OCI-LY3 (cell line): Measurements from ENCODE around the gene PNISR.

ENCODE experiments used
- H2AFZ ChIP-seq: fragments of 200-600, 300-600 bp; shearing (Covaris generic); 2 replicates; pipeline ENCODE4 v1.6.0; 2014; ENCODE audit warnings: antibody characterized with exemption, low read depth, low read length
- H3K27ac ChIP-seq: fragments of 200-600, 300-600 bp; sonication (generic); 2 replicates; pipeline ENCODE4 v1.5.1; 2014; ENCODE audit warnings: mild to moderate bottlenecking, low read length, moderate library complexity, mixed read lengths
- H3K27me3 ChIP-seq: fragments of 200-600, 300-600 bp; sonication (generic); 2 replicates; pipeline ENCODE4 v1.6.1; 2014; ENCODE audit warnings: low read depth, low read length, mixed read lengths
- H3K36me3 ChIP-seq: fragments of 200-600, 300-600 bp; sonication (generic); replicated peaks from 2 replicates; pipeline ENCODE3; 2014; ENCODE audit warnings: low read depth, low read length, mixed read lengths
- H3K4me1 ChIP-seq: fragments of 300-600, 200-600 bp; sonication (generic); 2 replicates; pipeline ENCODE4 v1.6.1; 2014; ENCODE audit warnings: low read length, mixed read lengths
- H3K4me2 ChIP-seq: fragments of 200-600, 300-600 bp; sonication (generic); 2 replicates; pipeline ENCODE4 v1.6.1; 2014; ENCODE audit warnings: low read length, mixed read lengths
- H3K4me3 ChIP-seq: fragments of 300-600, 200-600 bp; sonication (generic); 2 replicates; pipeline ENCODE4 v1.5.1; 2014; ENCODE audit warnings: antibody characterized with exemption, mild to moderate bottlenecking, low read length, moderate library complexity
- H3K79me2 ChIP-seq: fragments of 300-600, 200-600 bp; shearing (Covaris generic); 2 replicates; pipeline ENCODE4 v1.6.1; 2014; ENCODE audit warnings: mild to moderate bottlenecking, low read length, mixed read lengths
- H3K9ac ChIP-seq: fragments of 300-600, 200-600 bp; shearing (Covaris generic); 2 replicates; pipeline ENCODE4 v1.6.0; 2014; ENCODE audit warnings: mild to moderate bottlenecking, low read length, moderate library complexity
- H3K9me3 ChIP-seq: fragments of 200-600, 300-600 bp; shearing (Covaris generic); 2 replicates; pipeline ENCODE4 v1.6.1; 2014; ENCODE audit warnings: low read length, mixed read lengths; ENCODE audit not compliant: insufficient read depth
- H4K20me1 ChIP-seq: fragments of 200-600, 300-600 bp; sonication (generic); 2 replicates; pipeline ENCODE4 v1.6.1; 2016; ENCODE audit warnings: low read length, mixed read lengths; ENCODE audit not compliant: insufficient read depth
- EZH2phosphoT487 ChIP-seq: fragments of 200-600 bp; shearing (Covaris generic); IDR thresholded peaks from 2 replicates; pipeline ENCODE4 v1.6.1; 2018; ENCODE audit warnings: antibody characterized with exemption, mixed run types, low read depth
- TF ChIP-seq, protein P1 (sequence below): fragments of 200-600, 300-600 bp; sonication (generic); IDR thresholded peaks from 2 replicates; pipeline ENCODE4 v1.5.1; 2014; ENCODE audit warnings: antibody characterized with exemption, low read length, low read depth

PNISR gene

DNA sequence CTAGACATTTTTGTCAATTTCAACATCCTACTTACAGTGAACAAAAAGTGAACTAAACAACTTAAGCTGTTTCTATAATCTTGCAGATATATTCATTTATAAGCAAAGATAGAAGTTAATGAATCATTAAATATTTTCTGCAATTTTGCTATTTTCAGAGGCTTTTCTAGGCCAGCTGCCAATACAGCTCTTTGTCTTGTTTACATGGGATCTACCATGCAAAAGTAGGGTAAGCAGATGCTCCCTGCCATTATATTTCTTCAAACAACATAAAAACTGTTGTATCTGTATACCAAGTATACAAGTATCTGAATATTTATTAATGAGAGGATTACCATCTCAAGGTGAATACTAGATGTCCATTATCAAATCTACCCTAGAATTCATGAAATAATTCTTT, 15.4 kb downstream of the PNISR start:
- Histone ChIP-seq H3K4me1 (no peaks in the 10 kb centered on the region), H2AFZ (no peak overlapping the region), H3K4me3 (no peak overlapping the region), H3K36me3 (peaks cover 41% of the 10 kb centered on the region), H3K27ac (no peak overlapping the region), H3K79me2 (peaks cover 39% of the 10 kb centered on the region), H4K20me1 (peaks cover 11% of the 10 kb centered on the region), H3K4me2 (no peak overlapping the region), H3K9me3 (no peaks in the 10 kb centered on the region), H3K27me3 (no peaks in the 10 kb centered on the region), H3K9ac (no peak overlapping the region)
- TF ChIP-seq, protein P1, sequence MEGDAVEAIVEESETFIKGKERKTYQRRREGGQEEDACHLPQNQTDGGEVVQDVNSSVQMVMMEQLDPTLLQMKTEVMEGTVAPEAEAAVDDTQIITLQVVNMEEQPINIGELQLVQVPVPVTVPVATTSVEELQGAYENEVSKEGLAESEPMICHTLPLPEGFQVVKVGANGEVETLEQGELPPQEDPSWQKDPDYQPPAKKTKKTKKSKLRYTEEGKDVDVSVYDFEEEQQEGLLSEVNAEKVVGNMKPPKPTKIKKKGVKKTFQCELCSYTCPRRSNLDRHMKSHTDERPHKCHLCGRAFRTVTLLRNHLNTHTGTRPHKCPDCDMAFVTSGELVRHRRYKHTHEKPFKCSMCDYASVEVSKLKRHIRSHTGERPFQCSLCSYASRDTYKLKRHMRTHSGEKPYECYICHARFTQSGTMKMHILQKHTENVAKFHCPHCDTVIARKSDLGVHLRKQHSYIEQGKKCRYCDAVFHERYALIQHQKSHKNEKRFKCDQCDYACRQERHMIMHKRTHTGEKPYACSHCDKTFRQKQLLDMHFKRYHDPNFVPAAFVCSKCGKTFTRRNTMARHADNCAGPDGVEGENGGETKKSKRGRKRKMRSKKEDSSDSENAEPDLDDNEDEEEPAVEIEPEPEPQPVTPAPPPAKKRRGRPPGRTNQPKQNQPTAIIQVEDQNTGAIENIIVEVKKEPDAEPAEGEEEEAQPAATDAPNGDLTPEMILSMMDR, result no peak
- no peak for TF ChIP-seq EZH2phosphoT487

DNA sequence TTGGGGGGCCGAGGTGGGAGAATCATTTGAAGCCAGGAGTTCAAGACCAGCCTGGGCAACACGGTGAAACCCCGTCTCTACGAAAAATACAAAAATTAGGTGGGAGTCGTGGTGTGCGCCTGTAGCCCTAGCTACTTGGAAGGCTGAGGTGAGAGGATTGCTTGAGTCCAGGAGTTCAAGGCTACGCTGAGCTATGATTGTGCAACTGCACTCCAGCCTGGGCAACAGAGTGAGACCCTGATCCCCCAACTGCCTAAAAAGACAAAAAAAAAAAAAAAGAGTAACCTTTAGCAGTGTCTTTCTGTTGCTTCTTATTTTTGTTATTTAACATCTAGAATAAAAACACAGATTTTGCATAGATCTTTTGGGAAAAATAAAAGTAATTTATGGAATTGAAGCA, 18.0 kb downstream of the PNISR start:
- no peak overlapping the region for H3K4me3 ChIP-seq
- H3K4me1 ChIP-seq, result no peaks in the 10 kb centered on the region
- H3K27me3 ChIP-seq, result no peaks in the 10 kb centered on the region
- H4K20me1 ChIP-seq, result no peaks in the 10 kb centered on the region
- peaks cover 54% of the 10 kb centered on the region for H3K36me3 ChIP-seq
- H3K79me2 ChIP-seq, result peaks cover 16% of the 10 kb centered on the region
- no peaks in the 10 kb centered on the region for H3K9me3 ChIP-seq
- H3K9ac ChIP-seq, result no peak overlapping the region
- TF ChIP-seq EZH2phosphoT487, result no peak
- TF ChIP-seq, protein P1, result no peak
- no peak overlapping the region for H3K27ac ChIP-seq
- H3K4me2 ChIP-seq, result no peak overlapping the region
- no peak overlapping the region for H2AFZ ChIP-seq

DNA sequence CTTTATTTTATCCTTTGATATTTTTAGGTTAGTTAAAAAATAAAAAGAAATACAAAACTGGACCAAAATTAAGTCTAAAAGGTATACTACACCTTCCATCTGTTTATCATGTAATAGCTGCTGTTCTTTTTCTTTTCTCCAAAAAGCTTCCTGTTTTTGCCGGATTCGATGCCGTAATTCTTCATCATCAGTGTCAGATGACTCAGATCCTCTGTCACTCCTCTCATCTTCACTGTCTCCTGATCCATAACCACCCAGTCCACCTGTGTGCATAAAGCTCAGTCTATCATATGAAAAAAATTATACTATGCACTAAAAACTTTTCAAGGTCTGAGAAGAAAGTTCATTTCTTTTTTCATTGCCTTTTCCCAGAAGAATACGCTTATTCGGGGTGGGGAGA, 22.7 kb downstream of the PNISR start:
- peaks cover 46% of the 10 kb centered on the region for H3K36me3 ChIP-seq
- TF ChIP-seq EZH2phosphoT487, result no peak
- TF ChIP-seq, protein P1, result no peak
- H3K4me2 ChIP-seq, result no peak overlapping the region
- H2AFZ ChIP-seq, result no peak overlapping the region
- H3K9ac ChIP-seq, result no peak overlapping the region
- H3K4me1 ChIP-seq, result no peaks in the 10 kb centered on the region
- no peaks in the 10 kb centered on the region for H3K27me3 ChIP-seq
- no peak overlapping the region for H3K4me3 ChIP-seq
- H4K20me1 ChIP-seq, result no peaks in the 10 kb centered on the region
- H3K27ac ChIP-seq, result no peak overlapping the region
- no peaks in the 10 kb centered on the region for H3K9me3 ChIP-seq
- H3K79me2 ChIP-seq, result no peaks in the 10 kb centered on the region

DNA sequence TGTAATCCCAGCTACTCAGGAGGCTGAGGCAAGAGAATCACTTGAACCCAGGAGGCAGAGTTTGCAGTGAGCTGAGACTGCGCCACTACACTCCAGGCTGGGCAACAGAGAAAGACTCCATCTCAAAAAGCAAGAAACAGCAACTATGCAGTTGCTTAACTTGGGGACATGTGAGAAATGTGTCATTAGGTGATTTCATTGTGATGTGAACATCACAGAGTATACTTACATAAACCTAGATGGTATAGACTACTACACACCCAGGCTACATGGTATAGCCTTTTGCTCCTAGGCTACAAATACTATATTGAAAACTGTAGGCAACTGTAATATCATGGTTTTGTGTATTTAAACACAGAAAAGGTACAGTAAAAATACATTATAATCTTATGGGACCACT, 27.8 kb downstream of the PNISR start:
- H3K36me3 ChIP-seq, result peaks cover 15% of the 10 kb centered on the region

More for the DNA sequence above, 27.8 kb downstream of the PNISR start:
- H3K9me3 ChIP-seq, result no peaks in the 10 kb centered on the region
- H3K27ac ChIP-seq, result no peak overlapping the region
- no peak overlapping the region for H3K4me3 ChIP-seq
- no peaks in the 10 kb centered on the region for H4K20me1 ChIP-seq
- no peaks in the 10 kb centered on the region for H3K27me3 ChIP-seq
- TF ChIP-seq, protein P1, result no peak
- TF ChIP-seq EZH2phosphoT487, result no peak
- H2AFZ ChIP-seq, result no peak overlapping the region
- H3K4me2 ChIP-seq, result no peak overlapping the region
- 0 out of 2 replicates have a peak, but pooled peaks cover 5% of the 10 kb centered on the region for H3K4me1 ChIP-seq
- H3K9ac ChIP-seq, result no peak overlapping the region
- no peaks in the 10 kb centered on the region for H3K79me2 ChIP-seq
